HPDE6-E6E7 (cell line): ENCODE results near the gene NPY4R.
"Not testable (repeated sequence)": the region's sequence is repeated elsewhere in the genome, so short reads cannot be mapped to it uniquely, and the experiment has no call there.

Experiments used
- DNase-seq: peaks from one replicate; pipeline ENCODE4 v3.0.0; 2011; ENCODE audit warnings: missing footprints; ENCODE audit errors: extremely low spot score

Gene NPY4R

GRCh38 chr10:46455992-46456391 lies 9.8 kb downstream of the NPY4R start:
- not testable (repeated sequence) for DNase-seq

GRCh38 chr10:46451365-46451764 lies 14.4 kb downstream of the NPY4R start:
- not testable (repeated sequence) for DNase-seq

GRCh38 chr10:46450829-46451228 lies 14.9 kb downstream of the NPY4R start:
- not testable (repeated sequence) for DNase-seq

GRCh38 chr10:46447439-46447838 lies 18.3 kb downstream of the NPY4R start:
- not testable (repeated sequence) for DNase-seq

GRCh38 chr10:46445389-46446122 lies 20.2 kb downstream of the NPY4R start:
- DNase-seq = not testable (repeated sequence)

DNA sequence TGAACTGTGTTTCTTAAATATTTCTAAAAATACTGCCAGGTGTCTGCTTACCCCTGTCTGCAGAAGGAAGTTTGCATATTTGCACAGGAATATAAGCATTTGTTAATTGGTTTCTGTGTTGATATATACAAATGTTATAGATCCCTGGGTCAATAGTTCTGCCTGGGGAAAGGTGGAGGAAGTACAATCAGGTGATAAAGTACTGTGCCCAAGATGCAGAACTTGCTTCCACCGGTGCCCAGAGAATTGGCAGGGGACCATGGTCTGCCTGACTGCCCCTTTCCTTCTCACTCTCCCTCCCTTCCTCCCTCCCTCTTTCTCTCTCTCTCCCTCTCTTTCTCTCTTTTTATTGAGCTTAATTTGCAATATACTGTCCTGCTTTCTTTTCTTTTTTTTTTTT lies 22.3 kb downstream of the NPY4R start:
- not testable (repeated sequence) for DNase-seq

GRCh38 chr10:46442706-46443275 lies 23.0 kb downstream of the NPY4R start:
- DNase-seq = not testable (repeated sequence)

- peak; percentile 46 for DNase-seq
These were observed 23.9 kb downstream of the NPY4R start for GRCh38 chr10:46441837-46442278.

GRCh38 chr10:46440942-46441341 lies 24.8 kb downstream of the NPY4R start:
- not testable (repeated sequence) for DNase-seq

DNA sequence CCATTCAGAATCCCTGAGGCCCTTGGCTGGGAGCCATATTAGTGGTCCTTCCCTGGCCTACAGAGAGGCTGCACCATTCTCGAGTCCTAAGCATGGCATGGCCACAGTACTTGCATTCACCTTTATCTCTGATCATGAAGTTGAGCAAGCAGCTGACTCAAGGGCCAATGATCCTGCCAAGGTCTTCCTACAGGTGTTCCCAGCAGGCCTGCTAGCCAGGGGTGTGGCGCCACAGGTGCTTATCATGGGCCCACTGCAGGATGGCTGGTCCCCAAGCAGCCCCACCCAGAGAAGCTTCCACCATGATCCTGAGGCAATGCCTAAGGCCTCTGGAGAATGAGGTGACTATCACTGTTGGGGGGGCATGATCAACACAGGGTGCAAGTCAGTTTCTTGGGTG lies 42.2 kb downstream of the NPY4R start:
- not testable (repeated sequence) for DNase-seq

DNA sequence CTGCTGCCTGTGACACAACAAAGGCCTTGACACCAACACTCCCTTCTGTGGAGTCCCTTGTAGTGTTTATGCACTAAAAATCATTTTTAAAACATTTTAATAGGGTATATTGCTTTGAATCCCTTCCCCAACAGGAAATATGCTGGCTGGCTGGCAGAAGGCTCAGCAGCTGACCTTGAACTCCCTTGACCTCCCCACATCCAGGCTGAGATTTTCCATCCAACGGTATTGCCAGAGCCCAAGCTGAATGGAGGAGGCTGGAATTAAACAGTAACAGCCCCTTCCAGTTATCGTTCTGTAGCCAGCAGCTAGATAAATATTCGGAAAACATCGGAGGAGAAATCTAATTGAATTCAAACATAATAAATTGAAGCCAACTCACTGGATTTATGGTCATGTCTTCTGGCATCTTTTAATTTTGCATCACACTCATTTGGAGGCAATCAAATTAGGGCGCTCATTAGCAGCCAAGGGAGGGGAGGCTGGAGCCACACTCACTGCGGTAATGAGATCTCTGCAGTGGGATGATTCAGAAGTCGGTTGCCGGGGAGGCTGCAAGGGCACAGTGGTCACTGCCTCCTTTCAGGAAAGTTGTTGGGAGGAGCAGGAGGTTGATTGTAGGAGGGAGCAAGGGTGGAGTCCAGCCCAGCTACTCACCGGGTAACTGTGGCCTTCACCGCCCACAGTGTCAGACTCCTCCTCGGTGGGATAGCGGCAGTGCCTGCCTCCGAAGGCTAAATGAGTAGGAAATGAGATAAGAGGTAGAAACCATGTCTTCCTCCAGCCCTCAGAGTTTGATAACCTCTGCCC lies 46.0 kb downstream of the NPY4R start:
- not testable (repeated sequence) for DNase-seq

DNA sequence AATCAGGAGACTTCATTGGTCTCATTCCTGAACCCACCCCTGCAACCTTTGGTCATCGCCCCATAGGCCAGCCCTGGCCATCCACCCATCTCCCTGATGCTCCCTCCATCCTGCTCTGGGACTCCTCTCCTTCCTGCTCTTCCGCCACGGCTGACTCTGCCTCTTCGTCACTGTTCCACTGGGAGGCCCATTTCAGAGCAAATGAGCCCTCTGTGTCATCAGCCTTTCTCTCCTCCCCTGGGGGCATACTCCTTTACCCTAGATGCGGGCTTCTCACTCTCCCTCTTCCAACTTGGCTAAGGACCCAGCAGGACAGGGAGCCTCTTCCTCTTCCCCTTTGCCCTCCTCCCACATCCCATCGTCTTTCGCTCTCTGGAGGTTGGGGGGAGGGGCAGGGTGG lies 47.5 kb downstream of the NPY4R start:
- not testable (repeated sequence) for DNase-seq

- not testable (repeated sequence) for DNase-seq
These were observed 50.5 kb downstream of the NPY4R start for GRCh38 chr10:46415291-46415690.

DNA sequence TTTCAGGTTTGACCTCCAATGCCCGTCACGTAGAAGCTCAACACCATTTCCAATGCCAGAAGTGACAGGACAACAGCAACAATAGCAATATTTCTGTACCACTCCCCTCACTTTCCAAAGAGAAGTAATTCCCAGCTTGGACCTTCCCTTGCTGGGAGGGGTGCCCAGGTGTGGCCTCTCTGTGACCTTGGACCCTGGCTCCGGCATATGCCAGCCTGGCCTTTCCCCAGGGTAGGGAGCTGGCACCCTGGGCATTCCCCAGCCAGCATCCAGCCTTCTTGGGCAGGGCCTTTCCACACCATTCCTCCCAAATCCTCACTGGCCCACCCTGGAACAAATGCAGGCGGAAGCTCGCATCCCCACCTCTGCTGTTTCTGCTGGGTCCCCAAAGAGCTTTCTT lies 53.1 kb downstream of the NPY4R start:
- DNase-seq = not testable (repeated sequence)

GRCh38 chr10:46411123-46411522 lies 54.6 kb downstream of the NPY4R start:
- not testable (repeated sequence) for DNase-seq
